GM12801 (cell line): Measurements from ENCODE around the gene ACTG1.

Experiments
- TF ChIP-seq, protein P1 (sequence below): IDR thresholded peaks from one replicate; pipeline ENCODE4 v1.5.1; 2011; ENCODE audit warnings: control low read depth; ENCODE audit not compliant: insufficient read length; ENCODE audit errors: extremely low read depth

Gene ACTG1

DNA sequence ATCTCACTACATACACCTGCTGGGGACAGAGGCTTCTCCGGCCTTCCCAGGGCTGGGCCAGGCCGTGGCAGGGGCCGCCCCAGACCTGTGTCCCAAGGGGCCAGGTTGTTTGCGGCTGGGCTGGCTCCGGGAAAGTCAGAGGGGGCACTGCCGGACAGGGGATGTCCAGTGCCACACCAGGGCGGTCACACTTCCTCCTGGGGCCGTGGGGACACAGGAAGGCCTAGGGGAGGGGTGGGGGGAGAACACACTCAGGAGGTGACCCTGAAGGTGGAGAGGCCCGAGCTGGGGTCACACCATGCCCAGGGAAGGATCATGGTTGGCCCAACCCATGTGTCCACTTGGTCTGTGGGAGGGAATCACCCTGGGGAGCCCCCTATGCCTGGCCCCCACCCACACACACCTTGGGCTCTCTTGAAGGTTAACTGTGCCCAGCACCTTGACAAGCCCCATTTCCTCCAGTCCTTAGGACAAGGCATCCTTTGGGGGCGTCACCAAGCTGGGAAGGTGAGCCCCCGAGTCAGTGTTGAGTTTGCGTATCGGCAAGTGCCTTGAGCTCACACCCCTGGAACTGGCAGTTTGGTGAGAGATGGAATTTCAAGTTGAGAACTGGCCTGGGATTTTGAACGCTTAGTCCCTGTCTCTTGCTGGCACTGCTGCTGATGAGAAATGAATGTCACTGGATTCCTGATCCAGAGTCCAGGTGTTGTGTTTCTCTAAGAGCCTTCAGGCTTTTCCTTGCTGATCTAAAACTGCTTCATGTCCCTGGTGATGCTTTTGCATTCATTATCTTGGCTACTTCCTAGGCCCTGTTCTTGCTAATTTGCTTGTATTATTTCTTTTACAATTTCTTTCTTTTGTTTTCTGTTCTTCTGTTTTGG, 7.7 kb upstream of the ACTG1 start:
- TF ChIP-seq, protein P1, sequence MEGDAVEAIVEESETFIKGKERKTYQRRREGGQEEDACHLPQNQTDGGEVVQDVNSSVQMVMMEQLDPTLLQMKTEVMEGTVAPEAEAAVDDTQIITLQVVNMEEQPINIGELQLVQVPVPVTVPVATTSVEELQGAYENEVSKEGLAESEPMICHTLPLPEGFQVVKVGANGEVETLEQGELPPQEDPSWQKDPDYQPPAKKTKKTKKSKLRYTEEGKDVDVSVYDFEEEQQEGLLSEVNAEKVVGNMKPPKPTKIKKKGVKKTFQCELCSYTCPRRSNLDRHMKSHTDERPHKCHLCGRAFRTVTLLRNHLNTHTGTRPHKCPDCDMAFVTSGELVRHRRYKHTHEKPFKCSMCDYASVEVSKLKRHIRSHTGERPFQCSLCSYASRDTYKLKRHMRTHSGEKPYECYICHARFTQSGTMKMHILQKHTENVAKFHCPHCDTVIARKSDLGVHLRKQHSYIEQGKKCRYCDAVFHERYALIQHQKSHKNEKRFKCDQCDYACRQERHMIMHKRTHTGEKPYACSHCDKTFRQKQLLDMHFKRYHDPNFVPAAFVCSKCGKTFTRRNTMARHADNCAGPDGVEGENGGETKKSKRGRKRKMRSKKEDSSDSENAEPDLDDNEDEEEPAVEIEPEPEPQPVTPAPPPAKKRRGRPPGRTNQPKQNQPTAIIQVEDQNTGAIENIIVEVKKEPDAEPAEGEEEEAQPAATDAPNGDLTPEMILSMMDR: no peak

DNA sequence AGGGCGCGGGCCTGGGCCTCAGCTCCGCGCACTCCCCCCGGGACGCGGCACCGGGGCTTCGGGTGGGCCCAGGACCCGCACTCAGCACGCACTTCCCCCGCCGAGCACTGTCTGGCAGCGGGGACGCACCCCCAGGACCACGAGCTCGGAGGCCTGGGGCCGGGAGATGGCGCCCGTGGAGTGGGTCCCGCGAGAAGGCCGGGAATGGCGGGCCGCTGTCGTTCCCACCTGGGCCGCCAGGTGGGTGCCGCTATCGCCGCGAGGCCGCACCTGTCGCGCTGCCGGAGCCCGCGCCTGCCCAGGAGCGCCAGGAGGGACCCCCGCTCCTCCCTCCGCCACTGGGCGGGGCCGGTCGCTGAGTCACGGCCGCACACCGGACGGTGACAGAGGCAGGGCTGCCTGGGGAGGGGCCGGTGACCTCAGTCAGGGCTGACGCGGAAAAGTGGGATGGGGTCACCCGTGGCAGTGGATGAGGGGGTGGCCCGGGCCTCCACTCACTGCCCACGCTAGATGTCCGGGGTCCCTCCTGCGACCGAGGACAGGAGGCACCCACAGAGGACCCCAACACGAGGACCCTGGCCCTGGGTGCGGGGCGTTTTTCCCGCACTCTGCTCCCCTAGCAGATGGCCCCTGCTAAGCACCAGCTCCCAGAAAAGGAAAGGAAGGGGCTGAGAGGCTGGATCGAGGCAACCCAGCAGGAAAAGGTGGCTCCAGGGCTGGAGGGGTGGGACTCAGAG, 6.9 kb upstream of the ACTG1 start:
- TF ChIP-seq, protein P1: no peak

DNA sequence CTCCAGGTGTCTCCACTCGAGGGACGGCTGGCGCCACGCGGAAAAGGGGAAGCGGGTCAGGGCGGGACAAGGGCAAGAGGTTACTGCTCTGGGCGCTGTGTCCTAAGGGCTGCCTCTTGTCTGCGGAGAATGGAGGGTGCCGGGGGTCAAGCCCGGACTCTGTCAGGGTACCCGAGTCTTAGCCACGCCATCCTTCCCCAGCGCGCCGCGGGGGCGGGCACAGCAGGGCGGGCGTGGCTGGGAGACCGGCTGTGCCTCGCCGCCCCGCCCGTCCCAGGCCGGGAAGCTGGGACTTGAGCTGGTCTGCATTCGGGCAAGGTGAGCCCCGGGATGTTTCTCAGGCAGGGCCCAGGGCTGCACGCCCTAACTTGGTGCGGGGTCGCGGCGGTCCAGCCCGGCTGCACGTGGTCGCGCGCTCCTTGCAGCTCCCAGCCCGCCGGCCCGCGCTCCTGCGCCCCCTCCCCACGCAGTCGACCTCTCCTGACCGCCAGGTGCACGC, 6.2 kb upstream of the ACTG1 start:
- TF ChIP-seq, protein P1: no peak

DNA sequence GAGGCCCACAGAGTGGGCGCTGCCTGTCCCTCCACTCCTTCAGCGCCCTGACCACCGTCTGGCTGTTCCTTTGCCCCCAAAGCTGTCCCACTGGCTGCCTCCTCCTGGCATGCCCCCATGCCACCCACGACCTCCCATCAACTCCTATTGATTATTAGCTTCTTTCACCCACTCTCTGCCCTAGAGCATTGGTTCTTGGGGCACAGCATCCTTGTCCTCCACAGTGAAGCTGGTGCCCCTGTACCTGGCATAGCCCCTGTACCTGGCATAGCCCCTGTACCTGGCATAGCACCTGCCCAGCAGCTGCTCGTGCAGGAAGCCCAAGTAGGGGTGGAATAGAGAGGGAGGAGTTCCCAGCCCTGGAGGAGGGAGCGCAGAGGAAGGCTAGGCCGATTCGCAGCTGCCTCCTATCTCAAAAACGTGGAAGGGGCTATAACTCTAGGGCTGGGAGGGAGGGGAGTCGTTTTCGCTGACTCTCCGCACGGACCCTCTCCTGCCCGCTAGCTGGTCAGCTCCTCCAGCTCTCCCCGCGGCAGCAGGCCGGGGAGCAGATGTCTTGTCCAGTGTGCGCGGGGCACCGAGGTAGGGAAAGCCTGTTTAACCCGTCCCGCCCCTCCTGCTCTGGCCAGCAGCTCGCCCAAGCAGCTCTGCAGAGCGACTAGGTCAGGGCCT, 5.7 kb upstream of the ACTG1 start:
- TF ChIP-seq, protein P1: no peak

DNA sequence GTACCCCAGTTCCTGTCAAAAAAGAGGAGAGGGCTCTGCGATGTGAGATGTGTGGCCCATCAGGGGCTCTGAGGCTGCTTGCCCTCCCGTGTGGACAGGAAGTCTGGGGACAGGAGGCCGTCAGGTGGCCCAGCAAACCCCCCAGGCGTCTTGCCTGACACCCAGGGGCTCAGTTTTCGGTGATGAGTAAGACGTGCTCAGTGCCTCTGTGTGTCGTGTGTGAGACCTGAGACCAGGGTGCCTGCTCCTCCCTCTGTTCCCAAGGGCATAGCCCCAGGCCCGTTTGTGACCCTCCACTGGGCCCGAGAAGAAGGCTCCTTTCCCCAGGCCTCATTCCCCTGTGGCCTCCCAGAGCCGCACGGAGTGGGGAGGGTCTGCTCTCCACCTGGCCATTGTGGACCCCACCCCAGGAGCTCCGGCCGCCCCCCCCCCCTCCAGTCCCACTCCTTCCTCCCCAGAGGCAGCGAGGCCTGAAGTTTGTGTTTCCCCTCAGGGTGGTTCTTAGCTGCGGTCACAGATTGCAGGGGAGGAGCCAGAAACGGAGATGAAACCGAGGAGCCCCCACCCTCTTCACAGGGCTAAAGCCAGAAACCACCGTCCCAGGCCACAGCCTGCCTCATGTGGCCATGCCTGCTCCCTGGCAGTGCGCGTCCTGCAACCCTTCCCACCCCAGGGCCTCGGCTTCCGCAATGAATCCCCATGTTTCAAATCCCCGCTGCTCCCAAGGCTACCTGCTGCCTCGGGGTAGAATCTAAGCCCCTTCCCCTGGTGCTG, 4.9 kb upstream of the ACTG1 start:
- TF ChIP-seq, protein P1: no peak

DNA sequence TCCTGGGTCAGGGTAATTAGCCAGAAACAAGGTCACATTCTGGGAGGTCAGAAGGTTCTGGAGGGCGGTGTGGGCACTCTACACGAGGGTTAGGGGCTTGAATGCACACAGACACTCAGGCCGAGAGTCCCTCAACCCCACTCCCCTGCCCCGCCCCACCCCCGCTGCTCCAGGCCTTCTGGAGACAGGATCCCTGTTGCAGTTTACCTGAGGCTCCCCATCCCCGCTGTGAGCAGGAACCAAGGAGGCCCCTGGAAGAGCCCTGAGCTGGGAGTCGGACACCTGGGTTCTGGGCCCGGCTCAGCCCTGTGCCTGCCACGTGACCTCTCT, 4.4 kb upstream of the ACTG1 start:
- TF ChIP-seq, protein P1: no peak
